B cell (primary cell): Measurements from ENCODE around the gene LONRF2. TPM values are rescaled to one million over a fixed set of nuclear protein-coding genes. Genes with fewer than 3 reads are reported as not detected.

ENCODE experiments used
- ATAC-seq: fragments of 200-7000 bp; cut with Tn5 transposase; one replicate; pipeline ENCODE4 v1.10.0; 2021; ENCODE audit warnings: low read depth, mild to moderate bottlenecking, moderate number of reproducible peaks, moderate library complexity
- CTCF ChIA-PET: fragments of 350-600 bp; sonication (Branson Sonifier 250); formaldehyde crosslinking; loops from one replicate; lab custom pipeline; 2021; ENCODE audit warnings: antibody characterized with exemption, inconsistent platforms; lab: Charles Lee
- POLR2A ChIA-PET: fragments of 350-600 bp; sonication (Branson Sonifier 250); formaldehyde crosslinking; loops from one replicate; lab custom pipeline; 2021; ENCODE audit warnings: antibody characterized with exemption; lab: Charles Lee
- DNase-seq: peaks from one replicate; pipeline ENCODE4 v3.0.0; 2013
- H2AFZ ChIP-seq: 2 replicates; pipeline ENCODE4 v1.6.1; 2012; ENCODE audit warnings: mild to moderate bottlenecking, low read depth, low read length; ENCODE audit not compliant: insufficient read depth, poor library complexity, severe bottlenecking
- H3K27ac ChIP-seq, 2 donors: 1 replicate in 1 of 2; 2 replicates in 1 of 2; pipeline ENCODE4 v1.5.1; 2012 to 2013; ENCODE audit warnings: low read length in 2 of 2, mild to moderate bottlenecking in 2 of 2, moderate library complexity in 1 of 2
- H3K27me3 ChIP-seq, 4 experiments: fragments of 200-600 bp in 1 of 4; sonication (generic) in 1 of 4; replicated peaks in 1 of 4; 1 replicate in 2 of 4; 2 replicates in 2 of 4; pipeline versions ENCODE4 v1.6.1 to v1.7.0; 2013 to 2016; ENCODE audit warnings: low read length in 3 of 4, mild to moderate bottlenecking in 2 of 4, mixed read lengths in 1 of 4, moderate library complexity in 1 of 4; ENCODE audit not compliant: insufficient read depth in 4 of 4, control insufficient read depth in 3 of 4; ENCODE audit errors: control extremely low read depth in 1 of 4
- H3K36me3 ChIP-seq, 2 experiments: replicated peaks in 1 of 2; 1 replicate in 1 of 2; 2 replicates in 1 of 2; pipeline versions ENCODE4 v1.6.1 to v1.7.1; 2013; ENCODE audit warnings: low read length in 1 of 2; ENCODE audit not compliant: insufficient read depth in 2 of 2, control insufficient read depth in 1 of 2; ENCODE audit errors: control extremely low read depth in 1 of 2, extremely low read depth in 1 of 2
- H3K4me1 ChIP-seq, 2 donors: fragments of 200-600 bp in 1 of 2; sonication (generic) in 1 of 2; 1 replicate in 1 of 2; 2 replicates in 1 of 2; pipeline versions ENCODE4 v1.5.1 to v1.6.1; 2013 to 2017; ENCODE audit warnings: low read length in 2 of 2; ENCODE audit not compliant: control insufficient read depth in 2 of 2, insufficient read depth in 2 of 2
- H3K4me2 ChIP-seq: replicated peaks from 2 replicates; pipeline ENCODE3; 2012; ENCODE audit warnings: mild to moderate bottlenecking, low read depth, low read length; ENCODE audit not compliant: poor library complexity, severe bottlenecking
- H3K4me3 ChIP-seq, 5 experiments: fragments of 200-600 bp in 1 of 5; sonication (generic) in 1 of 5; 1 replicate in 3 of 5; 2 replicates in 2 of 5; pipeline versions ENCODE4 v1.5.1 to v1.7.0; 2011 to 2016; ENCODE audit warnings: low read length in 4 of 5, mild to moderate bottlenecking in 4 of 5, low read depth in 2 of 5, control low read depth in 1 of 5, moderate library complexity in 1 of 5; ENCODE audit not compliant: insufficient read depth in 1 of 5; ENCODE audit errors: control extremely low read depth in 1 of 5, extremely low read depth in 1 of 5
- H3K79me2 ChIP-seq: fragments of 200-600 bp; sonication (generic); one replicate; pipeline ENCODE4 v1.6.0; 2016; ENCODE audit warnings: low read length; ENCODE audit not compliant: control insufficient read depth, insufficient read depth
- H3K9ac ChIP-seq: fragments of 200-600 bp; sonication (generic); 2 replicates; pipeline ENCODE4 v1.6.1; 2017; ENCODE audit warnings: mild to moderate bottlenecking, low read length, moderate library complexity
- H3K9me3 ChIP-seq, 3 donors: one replicate each; pipeline versions ENCODE4 v1.6.1 to v1.7.1; 2013; ENCODE audit warnings: low read length in 2 of 3; ENCODE audit not compliant: control insufficient read depth in 2 of 3, insufficient read depth in 1 of 3; ENCODE audit errors: control extremely low read depth in 1 of 3
- H4K20me1 ChIP-seq: 2 replicates; pipeline ENCODE4 v1.6.0; 2012; ENCODE audit warnings: mild to moderate bottlenecking, low read length; ENCODE audit not compliant: insufficient read depth, control insufficient read depth, poor library complexity, severe bottlenecking
- H3K27ac Mint-ChIP-seq: one replicate; pipeline ENCODE4 v1.8.0; 2021; ENCODE audit warnings: mixed read lengths
- H3K27me3 Mint-ChIP-seq: one replicate; pipeline ENCODE4 v1.8.0; 2021; ENCODE audit warnings: mixed read lengths
- H3K4me1 Mint-ChIP-seq: one replicate; pipeline ENCODE4 v1.8.0; 2021; ENCODE audit warnings: mixed read lengths
- H3K4me3 Mint-ChIP-seq: one replicate; pipeline ENCODE4 v1.8.0; 2021; ENCODE audit warnings: mixed read lengths
- H3K9me3 Mint-ChIP-seq: one replicate; pipeline ENCODE4 v1.8.0; 2022; ENCODE audit warnings: mixed read lengths; ENCODE audit not compliant: insufficient read depth
- CTCF ChIP-seq: fragments of 200-600 bp; IDR thresholded peaks from one replicate; pipeline ENCODE4 v1.8.0; 2022; ENCODE audit warnings: antibody characterized with exemption, mild to moderate bottlenecking
- EZH2 ChIP-seq: IDR thresholded peaks from 2 replicates; pipeline ENCODE4 v1.6.1; 2012; ENCODE audit warnings: borderline replicate concordance, low read depth, mild to moderate bottlenecking, moderate library complexity, low read length; ENCODE audit not compliant: insufficient read depth, poor library complexity, severe bottlenecking
- WGBS: methylation state at CpG from one replicate; pipeline ENCODE4 v1.1.5; 2013; ENCODE audit warnings: missing lambda C conversion rate; ENCODE audit not compliant: insufficient coverage; 5-methylcytosine and 5-hydroxymethylcytosine counted together
- intact Hi-C: fragments of 100-400 bp; cut with micrococcal nuclease; formaldehyde crosslinking; loops from one replicate; pipeline ENCODE4 v1.10.0; 2022
- polyA plus RNA-seq: library from polyadenylated mRNA; depleted of rRNA; stranded (reverse); fragments of >200 nt; gene quantifications from 2 replicates; pipeline ENCODE4 v1.2.3, GENCODE V29; 2012
- total RNA-seq, 2 donors: library from RNA; stranded (reverse); fragments of 120-200 nt in 1 of 2; gene quantifications; 1 replicate in 1 of 2; 2 replicates in 1 of 2; pipeline versions ENCODE4 v1.2.3 to v1.2.4, GENCODE V29; 2013 to 2022

Gene LONRF2
- total and polyA plus RNA-seq, 2 donors (not counting 1 experiment from before 2014, with no cell fraction given), result 0.32 TPM; not detected in 1

DNA sequence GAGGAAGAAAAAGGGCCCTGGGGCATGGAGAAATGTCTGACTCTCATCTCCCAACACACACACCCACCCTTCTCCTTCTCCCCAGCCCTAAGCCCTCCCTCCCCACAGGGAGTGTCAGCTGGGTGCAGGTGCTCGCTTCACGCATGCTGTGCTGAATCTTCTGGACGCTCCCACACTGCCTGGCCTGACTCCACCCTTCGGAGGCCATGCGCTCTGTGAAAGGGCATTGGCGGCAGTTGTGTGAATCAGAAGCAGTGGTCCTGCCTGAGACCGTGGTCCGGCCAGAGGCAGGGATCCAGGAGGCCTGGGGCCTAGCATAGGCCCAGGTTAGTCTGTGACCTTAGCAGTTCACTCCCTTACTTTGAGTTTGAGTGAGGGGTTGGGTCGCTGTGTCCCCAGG, 57.1 kb downstream of the LONRF2 start:
- ChIA-PET POLR2A (no interaction called here), CTCF (interaction anchor here (1.3 to 9.3 kb wide), 3 partner anchors 9 to 114 kb away, joined by 4 to 137 read pairs (median 4); no protein-coding TSS in a partner anchor)
- H3K27ac Mint-ChIP-seq, result no peak overlapping the region
- H3K9me3 Mint-ChIP-seq, result no peaks in the 10 kb centered on the region
- Histone ChIP-seq H3K27me3 (no peaks in the 10 kb centered on the region), H3K4me1 (no peaks in the 10 kb centered on the region), H3K9ac (no peak overlapping the region), H3K79me2 (peaks cover 3% of the 10 kb centered on the region), H3K9me3 (no peaks in the 10 kb centered on the region), H3K36me3 (no peaks in the 10 kb centered on the region), H3K4me2 (no peak overlapping the region), H4K20me1 (no peaks in the 10 kb centered on the region), H2AFZ (no peak overlapping the region), H3K27ac (no peak overlapping the region), H3K4me3 (no peak overlapping the region)
- ATAC-seq (no peak), DNase-seq (no peak)
- no peak overlapping the region for H3K4me3 Mint-ChIP-seq
- H3K27me3 Mint-ChIP-seq, result no peaks in the 10 kb centered on the region
- peaks cover 17% of the 10 kb centered on the region for H3K4me1 Mint-ChIP-seq
- intact Hi-C loops, result no loop called here
- TF ChIP-seq EZH2 (no peak), CTCF (no peak)
- WGBS, result 94% methylated on average over 9 of the region's 9 CpGs

DNA sequence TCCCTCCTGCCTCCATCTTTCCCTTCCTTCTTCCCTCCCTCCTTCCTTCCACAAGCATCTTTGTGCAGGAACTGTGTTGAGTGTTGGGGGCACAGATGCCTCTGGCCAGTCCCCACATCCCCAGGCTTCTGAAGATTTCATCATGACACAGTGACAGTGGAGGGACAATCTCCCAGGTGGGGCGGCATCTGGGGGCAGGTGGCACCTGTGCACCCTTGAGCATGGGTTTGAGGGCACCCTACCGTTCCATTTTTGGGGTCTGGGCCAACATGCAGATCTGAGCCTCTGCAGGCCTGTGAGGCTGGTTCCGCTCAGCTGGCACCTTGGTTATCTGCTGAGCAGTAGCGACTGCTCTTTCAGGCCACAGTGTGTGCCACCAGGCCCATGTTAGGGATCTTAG, 57.6 kb downstream of the LONRF2 start:
- no peak overlapping the region for H3K27ac ChIP-seq
- POLR2A ChIA-PET, result no interaction called here
- H3K36me3 ChIP-seq, result no peaks in the 10 kb centered on the region
- intact Hi-C loops, result no loop called here
- no peaks in the 10 kb centered on the region for H4K20me1 ChIP-seq
- CTCF ChIA-PET, result interaction anchor here (0.6 to 9.3 kb wide), 7 partner anchors 9 to 724 kb away, joined by 4 to 143 read pairs (median 9); no protein-coding TSS in a partner anchor
- ATAC-seq (no peak), DNase-seq (no peak)
- Mint-ChIP-seq H3K27ac (no peak overlapping the region), H3K4me3 (no peak overlapping the region), H3K4me1 (peaks cover 17% of the 10 kb centered on the region), H3K27me3 (no peaks in the 10 kb centered on the region), H3K9me3 (no peaks in the 10 kb centered on the region)
- TF ChIP-seq CTCF (no peak), EZH2 (no peak)
- H3K27me3 ChIP-seq, result no peaks in the 10 kb centered on the region
- H3K9ac ChIP-seq, result no peak overlapping the region
- H3K79me2 ChIP-seq, result peaks cover 3% of the 10 kb centered on the region
- no peaks in the 10 kb centered on the region for H3K9me3 ChIP-seq
- no peak overlapping the region for H3K4me2 ChIP-seq
- no peaks in the 10 kb centered on the region for H3K4me1 ChIP-seq
- H3K4me3 ChIP-seq, result no peak overlapping the region
- H2AFZ ChIP-seq, result no peak overlapping the region
- WGBS, result 75% methylated on average over 2 of the region's 4 CpGs
